ENCODE results near the gene STAT3. TPM values are rescaled to one million over a fixed set of nuclear protein-coding genes. Genes with fewer than 3 reads are reported as not detected.

The STAT3 gene
- 76.6 and 104 TPM in 2 replicates for total RNA-seq

GRCh38 chr17:42388381-42389134, at the start of gene STAT3:
TSS of gene STAT3 (minus strand) at chr17:42388442. CDS start at chr17:42348516, 39,926 bp downstream.

GRCh38 chr17:42422958-42423712, 34.9 kb upstream of the STAT3 start, which contains the start of gene CAVIN1:
TSS of gene CAVIN1 (minus strand) at chr17:42423256. CDS start at chr17:42423097, 159 bp downstream.

GRCh38 chr17:42287977-42288802, 100.1 kb downstream of the STAT3 start, which contains the start of gene STAT5A:
TSS of gene STAT5A (plus strand) at chr17:42288498. CDS start at chr17:42289412, 914 bp downstream.

GRCh38 chr17:42276359-42276608, 112.0 kb downstream of the STAT3 start, which contains the start of gene STAT5B:
TSS of gene STAT5B (minus strand) at chr17:42276391. CDS start at chr17:42232127, 44,264 bp downstream.

Other genes starting within 250 kb of the STAT3 start
- gene RAB5C, start 233.5 kb downstream of the STAT3 start, total RNA-seq = 77.1 and 79.1 TPM in 2 replicates
- gene KCNH4, start 207.3 kb downstream of the STAT3 start, total RNA-seq = under 0.01 TPM in 2 replicates
- gene HCRT, start 203.0 kb downstream of the STAT3 start, total RNA-seq = not detected in 2 replicates
- gene GHDC, start 193.9 kb downstream of the STAT3 start, total RNA-seq = 8.5 and 15.0 TPM in 2 replicates
- gene STAT5B, start 112.1 kb downstream of the STAT3 start, total RNA-seq = 30.3 and 43.4 TPM in 2 replicates
- gene STAT5A, start 99.9 kb downstream of the STAT3 start, total RNA-seq = 14.8 and 25.9 TPM in 2 replicates
- gene CAVIN1, start 34.8 kb upstream of the STAT3 start, total RNA-seq = 733 and 826 TPM in 2 replicates
- 25.6 and 39.2 TPM in 2 replicates for gene ATP6V0A1, start 70.4 kb upstream of the STAT3 start, total RNA-seq
- 15.8 and 16.4 TPM in 2 replicates for gene NAGLU, start 147.8 kb upstream of the STAT3 start, total RNA-seq
- gene HSD17B1, start 164.5 kb upstream of the STAT3 start, total RNA-seq = 0.63 and 2.8 TPM in 2 replicates
- 12.2 and 16.9 TPM in 2 replicates for gene COASY, start 173.7 kb upstream of the STAT3 start, total RNA-seq
- gene MLX, start 178.7 kb upstream of the STAT3 start, total RNA-seq = 24.9 and 33.0 TPM in 2 replicates
- gene PSMC3IP, start 189.3 kb upstream of the STAT3 start, total RNA-seq = 3.9 and 7.3 TPM in 2 replicates
- 39.9 and 45.7 TPM in 2 replicates for gene RETREG3, start 220.9 kb upstream of the STAT3 start, total RNA-seq
- gene TUBG1, start 221.2 kb upstream of the STAT3 start, total RNA-seq = 29.6 and 30.2 TPM in 2 replicates

Measured in endothelial cell of coronary artery (primary cell).